ENCODE results near the gene KDM1B.

Gene KDM1B

DNA sequence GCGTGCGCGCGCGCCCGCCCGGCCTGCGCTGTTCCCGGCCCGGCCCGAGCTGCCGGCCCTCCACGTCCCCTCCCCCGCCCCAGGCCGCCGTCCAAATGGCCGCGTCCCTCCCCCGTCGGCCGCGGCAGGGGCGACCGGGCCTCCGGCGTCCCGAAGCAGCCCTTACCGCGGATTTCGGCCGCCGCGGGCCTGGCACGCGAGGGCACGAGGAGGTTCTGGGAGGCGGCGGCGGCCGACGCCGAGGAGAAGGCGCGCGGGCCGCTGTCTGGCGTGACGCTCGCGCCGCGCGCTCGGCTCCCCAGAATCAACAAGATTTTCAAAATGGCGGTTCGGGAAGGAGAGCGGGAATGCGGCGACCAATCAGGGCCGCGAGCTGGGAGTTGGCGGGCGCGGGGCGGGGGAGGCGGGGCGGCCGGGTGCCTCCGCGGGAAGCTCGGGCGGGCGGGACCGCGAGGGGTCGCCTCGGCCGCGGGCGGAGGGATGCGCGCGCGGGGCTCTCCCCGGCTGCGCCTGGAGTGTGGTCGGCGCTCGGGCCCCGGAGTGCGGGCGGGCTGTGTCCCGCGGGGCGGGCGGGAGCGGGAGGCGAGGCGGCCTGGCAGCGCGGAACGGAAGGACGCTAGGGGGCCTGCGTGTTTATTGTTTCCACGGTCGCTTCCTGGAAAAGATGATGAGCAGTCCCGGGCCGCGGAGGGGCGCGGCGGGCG, 109.1 kb downstream of the KDM1B start, which contains the start of gene DEK:
DEK (minus strand) TSS at position 312 of the 704 bp plus-strand sequence. CDS start 543 bp downstream, outside the sequence.
- DNase-seq: peak; percentile 93

DNA sequence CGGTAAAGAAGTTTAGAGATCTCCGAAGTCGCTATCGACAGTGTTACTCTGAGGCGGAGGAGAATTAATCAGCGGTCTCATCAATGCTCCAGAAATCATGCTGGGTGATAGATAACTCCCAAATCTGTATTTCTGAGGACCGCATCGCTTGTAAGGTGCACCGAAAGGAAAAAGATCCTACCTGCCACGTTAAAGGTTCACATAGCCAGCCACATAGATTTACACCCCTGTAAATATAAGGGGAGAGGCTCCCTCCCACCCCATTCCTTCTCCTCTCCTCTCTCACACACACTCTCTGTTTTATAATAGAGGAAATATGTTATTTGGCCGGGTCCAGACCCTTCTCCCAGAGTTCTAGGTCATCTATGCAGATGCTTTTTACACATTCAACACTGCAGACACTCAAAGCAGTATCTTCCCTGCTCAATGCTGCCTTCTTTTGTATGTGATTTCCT, 109.7 kb downstream of the KDM1B start:
- DNase-seq: peak; percentile 32

DNA sequence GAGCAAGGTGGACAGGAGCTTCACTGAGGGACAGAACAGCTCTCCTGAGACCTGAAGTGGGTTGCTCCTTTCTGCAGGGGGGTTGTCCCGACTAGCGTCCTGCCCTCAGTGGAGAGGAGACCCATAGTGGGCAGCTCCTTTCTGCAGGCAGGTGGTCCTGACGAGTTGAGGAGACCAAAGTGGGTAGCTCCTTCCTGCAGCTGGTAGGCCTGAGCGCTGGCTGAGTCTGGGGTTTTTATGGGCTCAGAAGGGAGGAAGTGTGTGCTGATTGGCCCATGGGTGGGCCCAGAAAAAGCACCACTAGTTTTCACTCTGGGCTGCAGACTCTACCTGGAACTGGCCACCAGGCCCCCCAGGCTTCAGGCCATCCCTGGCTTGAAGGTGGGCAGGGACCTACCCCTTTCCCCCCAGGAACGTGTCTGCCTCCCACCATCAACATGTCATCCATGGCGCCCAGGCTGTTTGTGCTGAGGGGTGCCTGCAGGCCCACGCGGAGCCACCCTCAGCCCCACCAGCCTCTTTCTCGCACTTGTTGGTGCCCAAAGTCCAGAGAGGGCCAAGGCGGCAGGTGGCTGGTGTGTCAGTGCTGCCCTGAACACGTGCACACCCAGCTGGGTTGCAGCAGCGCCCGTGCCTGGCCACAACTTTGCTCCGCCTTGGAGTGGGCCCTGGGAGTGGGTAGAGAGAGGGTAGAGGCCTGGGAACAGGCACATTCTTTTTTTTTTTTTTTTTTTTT, 110.7 kb downstream of the KDM1B start:
- no peak for DNase-seq

DNA sequence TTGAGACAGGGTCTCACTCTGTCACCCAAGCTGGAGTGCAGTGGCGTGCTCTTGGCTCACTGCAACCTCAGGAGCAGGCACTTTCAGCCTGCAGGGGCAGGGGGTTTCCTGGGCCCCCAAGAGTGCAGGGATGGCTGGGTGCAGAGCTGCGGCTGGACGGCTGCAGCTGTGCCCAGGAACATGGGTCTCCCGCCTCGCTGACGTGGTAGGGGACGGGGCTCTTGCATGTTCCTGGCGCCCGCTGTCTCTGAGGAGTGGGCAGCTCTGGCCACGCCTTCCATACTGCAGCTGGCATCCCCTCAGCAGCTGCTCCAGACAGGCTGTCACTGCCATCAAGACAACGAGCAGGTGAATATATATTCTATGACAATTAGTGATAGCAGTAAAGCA, 111.3 kb downstream of the KDM1B start:
- DNase-seq: no peak

DNA sequence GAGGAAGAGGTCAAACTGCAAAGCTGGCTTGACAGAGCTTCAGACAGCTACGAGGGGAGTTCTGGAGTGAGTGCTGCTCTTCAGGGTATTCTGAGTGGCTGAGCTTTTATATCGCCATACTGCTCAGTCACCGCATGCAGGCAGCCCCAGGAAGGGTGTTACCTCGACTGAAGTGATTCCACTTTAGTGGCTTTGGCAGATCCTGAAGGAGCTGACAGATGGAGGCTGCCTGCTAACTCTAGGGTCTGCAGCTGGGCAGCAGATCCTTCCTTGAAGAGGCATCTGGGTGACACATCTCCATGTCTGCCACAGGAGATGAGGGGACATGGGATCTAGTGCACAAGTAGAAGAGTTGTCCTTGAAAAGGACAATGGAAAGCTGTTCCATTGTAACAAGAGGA, 112.8 kb downstream of the KDM1B start:
- DNase-seq: no peak

DNA sequence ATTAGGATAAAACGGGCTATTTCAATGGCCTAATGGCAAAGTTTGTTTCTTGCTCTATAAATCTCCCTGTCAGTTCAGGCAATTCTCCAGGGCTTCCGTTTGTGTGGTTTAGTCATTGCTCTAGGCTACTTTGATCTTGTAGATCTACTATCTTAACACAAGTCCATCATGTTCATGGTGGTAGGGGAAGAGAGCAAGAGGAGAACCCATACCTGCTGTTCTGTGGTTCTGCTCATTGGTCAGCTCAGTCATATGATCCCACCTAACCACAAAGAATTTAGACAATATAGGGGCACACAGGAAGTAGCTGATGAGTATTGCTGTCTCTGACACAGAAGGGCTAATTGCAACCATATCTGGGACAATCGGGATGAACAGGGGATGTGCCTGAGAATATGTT, 114.0 kb downstream of the KDM1B start:
- DNase-seq: peak; percentile 75

DNA sequence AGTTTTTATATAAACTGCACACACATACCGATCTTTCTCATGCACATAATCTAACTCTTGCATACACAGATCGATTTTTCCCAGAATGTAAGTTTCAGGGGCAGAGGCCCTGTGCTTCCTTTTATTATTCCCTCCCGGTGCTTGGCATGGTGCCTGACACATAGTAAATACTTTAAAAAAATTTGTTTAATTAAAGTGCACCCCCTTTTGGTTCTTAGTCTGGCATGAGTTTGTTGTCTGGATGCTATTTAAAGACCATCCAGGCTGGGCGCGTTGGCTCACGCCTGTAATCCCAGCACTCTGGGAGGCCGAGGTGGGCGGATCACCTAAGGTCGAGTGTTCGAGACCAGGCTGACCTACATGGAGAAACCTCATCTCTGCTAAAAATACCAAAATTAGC, 114.5 kb downstream of the KDM1B start:
- DNase-seq: no peak

DNA sequence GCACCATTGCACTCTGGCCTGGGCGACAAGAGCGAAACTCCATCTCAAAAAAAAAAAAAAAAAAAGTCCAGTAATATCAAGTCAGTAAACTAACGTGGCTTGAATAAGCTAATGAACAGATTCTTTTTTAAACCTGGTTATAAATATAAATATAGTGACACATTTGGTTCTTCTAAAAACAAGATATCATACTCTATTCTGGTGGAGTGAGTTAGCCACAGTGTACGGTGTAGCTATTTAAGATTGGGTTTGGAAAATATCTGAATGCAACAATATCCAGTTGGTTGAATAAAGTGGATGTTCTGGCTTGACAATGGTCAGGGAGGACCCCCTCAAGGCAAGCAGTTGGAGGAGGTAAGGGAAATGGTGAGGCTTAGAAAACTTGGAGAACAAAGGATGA, 115.0 kb downstream of the KDM1B start:
- no peak for DNase-seq

Data from hematopoietic multipotent progenitor cell treated with erythropoietin and hydrocortisone succinate and interleukin-3 and kit ligand, for 6 days (in vitro differentiated cells).